SW 1271 (cell line): Measurements from ENCODE around the gene ANGEL2.
"Not testable (repeated sequence)": the region's sequence is repeated elsewhere in the genome, so short reads cannot be mapped to it uniquely, and the experiment has no call there.

Source experiments
- DNase-seq, 2 experiments: peaks; one replicate each; lab custom pipeline; 2025; lab: John Stamatoyannopoulos, UW

Gene ANGEL2

GRCh38 chr1:213015099-213016050 lies at the start of gene ANGEL2:
Gene ANGEL2 (minus strand): TSS chr1:213015867. CDS start chr1:213015671, 196 bp downstream.
- DNase-seq, result peak; percentile 81 to 90

GRCh38 chr1:213061263-213061662 lies 45.6 kb upstream of the ANGEL2 start:
- no peak for DNase-seq

- DNase-seq, result no peak
Observed at GRCh38 chr1:213060836-213061235, 45.2 kb upstream of the ANGEL2 start.

- no peak for DNase-seq
Observed at GRCh38 chr1:213057264-213058059, 41.8 kb upstream of the ANGEL2 start.

- no peak for DNase-seq
Observed at GRCh38 chr1:213055767-213056166, 40.1 kb upstream of the ANGEL2 start.

GRCh38 chr1:213054733-213055591 lies 39.3 kb upstream of the ANGEL2 start:
- no peak for DNase-seq

- DNase-seq, result no peak
Observed at GRCh38 chr1:213054142-213054541, 38.5 kb upstream of the ANGEL2 start.

GRCh38 chr1:213053455-213053854 lies 37.8 kb upstream of the ANGEL2 start:
- no peak for DNase-seq

GRCh38 chr1:213051881-213052202 lies 36.2 kb upstream of the ANGEL2 start:
- no peak for DNase-seq

GRCh38 chr1:213051127-213051880 lies 35.6 kb upstream of the ANGEL2 start, which contains the start of gene RPS6KC1:
Gene RPS6KC1 (plus strand): TSS chr1:213051241. CDS start chr1:213051405, 164 bp downstream.
- peak; percentile 35 to 72 for DNase-seq

- no peak for DNase-seq
Observed at GRCh38 chr1:213050745-213051126, 35.1 kb upstream of the ANGEL2 start.

- DNase-seq, result no peak
Observed at GRCh38 chr1:213049232-213049631, 33.6 kb upstream of the ANGEL2 start.

- not testable (repeated sequence) for DNase-seq
Observed at GRCh38 chr1:213045321-213046226, 29.9 kb upstream of the ANGEL2 start.

GRCh38 chr1:213041443-213041842 lies 25.8 kb upstream of the ANGEL2 start:
- DNase-seq, result no peak

- DNase-seq, result no peak
Observed at GRCh38 chr1:213035573-213035972, 19.9 kb upstream of the ANGEL2 start.

GRCh38 chr1:213034713-213035112 lies 19.0 kb upstream of the ANGEL2 start:
- no peak for DNase-seq

- no peak for DNase-seq
Observed at GRCh38 chr1:213032651-213033050, 17.0 kb upstream of the ANGEL2 start.

GRCh38 chr1:213027024-213027423 lies 11.4 kb upstream of the ANGEL2 start:
- not testable (repeated sequence) for DNase-seq

- DNase-seq, result no peak
Observed at GRCh38 chr1:213020016-213020415, 4.3 kb upstream of the ANGEL2 start.

- no peak for DNase-seq
Observed at GRCh38 chr1:213019450-213019849, 3.8 kb upstream of the ANGEL2 start.
